NCI-H1092 (cell line): ENCODE results near the gene FBN2.

Experiments used
- DNase-seq: peaks from one replicate; lab custom pipeline; 2025; lab: John Stamatoyannopoulos, UW

FBN2 gene

GRCh38 chr5:128538000-128538249 is at the start of gene FBN2:
Gene FBN2 (minus strand): TSS chr5:128538245. CDS start chr5:128537603, 642 bp downstream.
- no peak for DNase-seq

GRCh38 chr5:128587275-128587674 is 49.2 kb upstream of the FBN2 start:
- no peak for DNase-seq

- no peak for DNase-seq
Measured at GRCh38 chr5:128586848-128587247, 48.8 kb upstream of the FBN2 start.

- DNase-seq, result no peak
Measured at GRCh38 chr5:128579639-128580038, 41.6 kb upstream of the FBN2 start.

DNA sequence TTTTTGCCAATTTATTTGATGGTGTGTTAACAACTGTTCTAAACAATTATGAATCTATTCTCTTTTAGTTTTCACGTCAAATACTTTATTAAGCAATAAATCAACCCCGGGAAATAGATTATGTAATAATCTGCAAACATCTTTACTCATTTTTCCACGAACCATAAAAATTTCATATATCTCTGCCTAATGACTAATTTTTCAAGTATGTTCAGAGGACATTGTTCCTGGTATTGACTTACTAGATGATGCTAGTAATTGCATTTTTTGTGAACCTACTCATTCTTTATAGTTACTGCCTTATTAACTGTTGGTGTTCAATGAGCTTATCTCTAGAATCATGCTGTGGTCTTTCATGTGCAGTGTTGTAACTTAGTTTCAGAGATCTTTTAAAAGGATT is 41.0 kb upstream of the FBN2 start:
- DNase-seq, result no peak

- DNase-seq, result no peak
Measured at GRCh38 chr5:128574041-128574440, 36.0 kb upstream of the FBN2 start.

GRCh38 chr5:128572930-128573319 is 34.9 kb upstream of the FBN2 start:
- no peak for DNase-seq

DNA sequence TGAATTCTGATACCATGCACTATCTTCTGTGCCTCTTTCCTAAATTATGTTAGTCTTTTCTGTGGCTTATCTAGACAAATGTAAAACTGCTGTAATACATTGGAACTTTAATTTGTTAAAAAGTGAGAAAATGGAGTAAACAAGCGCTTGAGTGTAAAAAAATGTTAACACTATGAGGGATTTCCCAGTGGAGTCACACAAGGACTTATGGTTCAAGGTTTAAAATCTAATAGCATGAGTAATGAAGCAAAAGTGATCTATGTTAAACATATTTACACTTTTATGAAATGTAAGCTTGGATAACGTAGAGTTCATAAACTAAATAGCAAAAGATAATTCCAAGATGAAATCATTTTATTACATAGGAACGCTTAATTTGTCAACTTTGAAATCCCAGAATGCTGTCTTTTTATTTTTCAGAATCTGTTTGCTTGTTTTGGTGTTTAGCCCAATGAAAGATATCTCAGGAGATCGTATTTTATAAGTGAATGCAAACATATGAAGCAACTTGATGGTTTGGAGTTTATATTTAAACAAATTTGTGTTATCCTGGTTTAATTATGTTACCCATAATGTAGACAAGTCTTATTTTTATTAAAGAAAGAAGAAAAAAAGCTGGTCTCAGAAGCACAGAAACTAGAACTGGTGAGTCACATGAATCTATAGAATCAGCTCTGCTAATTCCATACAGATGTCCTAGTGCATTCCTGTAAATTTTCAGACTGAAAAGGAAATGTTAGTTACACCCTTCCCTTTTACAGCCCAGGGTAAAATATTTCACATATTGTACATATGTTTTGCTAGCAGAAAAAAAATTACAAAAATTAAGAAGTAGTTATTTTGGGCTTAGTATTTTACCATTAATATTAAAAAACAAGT is 34.2 kb upstream of the FBN2 start:
- no peak for DNase-seq

- no peak for DNase-seq
Measured at GRCh38 chr5:128566178-128566577, 28.1 kb upstream of the FBN2 start.

GRCh38 chr5:128559300-128560297 is 21.6 kb upstream of the FBN2 start:
- DNase-seq, result no peak

GRCh38 chr5:128553747-128554146 is 15.7 kb upstream of the FBN2 start:
- no peak for DNase-seq

GRCh38 chr5:128551476-128551875 is 13.4 kb upstream of the FBN2 start:
- DNase-seq, result no peak

DNA sequence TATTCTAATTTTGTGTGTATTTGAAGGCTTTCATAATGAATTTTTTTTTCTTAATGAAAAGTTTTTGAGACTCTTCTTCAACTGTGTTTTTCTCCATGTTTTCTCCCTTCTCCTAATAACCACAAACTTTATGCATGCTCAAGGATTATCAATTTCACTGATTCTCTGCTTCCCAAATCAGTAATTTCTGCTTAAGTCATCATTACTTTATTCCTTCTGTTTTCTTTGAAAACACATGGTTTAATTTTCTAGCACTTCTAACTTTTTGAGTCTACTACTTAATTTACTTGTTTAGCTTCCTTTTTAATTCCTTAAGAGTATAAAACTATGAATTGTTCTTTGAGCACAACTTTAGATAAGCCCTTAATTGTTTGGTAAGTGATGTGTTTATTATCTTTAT is 11.5 kb upstream of the FBN2 start:
- no peak for DNase-seq

DNA sequence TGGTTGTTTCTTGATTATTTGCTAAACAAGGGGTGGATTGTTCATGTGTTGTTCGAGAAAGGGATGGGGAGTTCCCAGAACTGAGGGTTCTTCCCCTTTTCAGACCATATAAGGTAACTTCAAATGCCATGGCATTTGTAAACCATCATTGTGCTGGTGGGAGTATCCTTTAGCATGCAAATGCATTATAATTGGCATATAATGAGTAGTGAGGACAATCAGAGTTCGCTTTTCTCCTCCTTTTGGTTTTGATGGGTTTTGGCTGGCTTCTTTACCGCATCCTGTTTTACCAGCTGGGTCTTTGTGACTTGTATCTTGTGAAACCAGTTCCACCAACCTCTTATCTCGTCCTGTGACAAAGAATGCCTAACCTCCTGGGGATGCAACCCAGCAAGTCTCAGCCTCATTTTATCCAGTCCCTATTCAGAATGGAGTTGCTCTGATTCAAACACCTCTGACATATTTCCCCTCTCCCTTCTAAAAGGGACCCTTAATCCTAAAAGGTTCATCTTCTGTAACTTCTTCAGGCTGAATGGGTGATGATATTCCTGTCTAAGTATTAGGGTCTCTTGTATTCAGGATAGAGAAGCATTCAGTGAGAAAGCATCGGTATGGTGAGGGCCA is 8.7 kb upstream of the FBN2 start:
- no peak for DNase-seq

DNA sequence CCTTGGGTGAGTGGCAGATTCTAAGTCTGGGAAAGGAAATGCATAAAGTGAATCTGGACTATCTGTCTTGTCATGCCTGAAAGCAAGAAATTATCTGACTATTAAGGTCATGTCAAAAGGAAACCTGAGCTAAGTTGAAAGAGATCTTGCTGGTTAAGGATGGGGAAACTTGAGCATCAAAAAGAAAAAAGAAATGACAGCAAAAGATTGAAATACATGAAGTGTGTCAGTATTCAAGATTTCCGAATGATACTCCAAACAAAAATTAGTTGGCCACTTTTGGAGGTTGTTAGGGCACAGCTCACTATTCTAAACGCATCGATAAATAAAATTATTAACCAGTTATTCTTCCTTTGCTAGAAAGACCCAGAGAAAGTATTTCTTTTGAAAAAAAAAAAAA is 3.3 kb upstream of the FBN2 start:
- no peak for DNase-seq

DNA sequence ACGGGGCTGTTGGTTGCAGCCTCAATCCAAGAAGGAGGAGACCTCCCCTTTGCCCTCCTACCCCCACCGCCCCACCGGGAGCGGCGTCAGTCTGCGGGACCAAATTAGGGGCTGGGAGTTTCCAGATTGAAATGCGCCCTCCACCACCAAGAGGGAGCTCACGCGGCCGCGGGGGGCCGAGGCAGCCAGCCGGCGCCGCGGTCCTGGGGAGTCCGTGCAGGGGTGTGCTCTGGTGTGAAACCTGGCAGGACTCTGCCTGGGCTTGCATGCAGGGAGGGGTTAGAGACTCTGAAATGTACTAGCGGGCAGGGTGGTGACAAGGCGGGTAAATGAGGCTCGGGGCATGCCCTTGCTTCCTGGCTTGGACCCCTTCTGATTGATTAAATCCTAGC is 989 bp upstream of the FBN2 start:
- no peak for DNase-seq

GRCh38 chr5:128538250-128539037 is 399 bp upstream of the FBN2 start:
- no peak for DNase-seq

GRCh38 chr5:128537221-128537999 is 635 bp downstream of the FBN2 start:
- no peak for DNase-seq

- no peak for DNase-seq
Measured at GRCh38 chr5:128536254-128537220, 1.5 kb downstream of the FBN2 start.

DNA sequence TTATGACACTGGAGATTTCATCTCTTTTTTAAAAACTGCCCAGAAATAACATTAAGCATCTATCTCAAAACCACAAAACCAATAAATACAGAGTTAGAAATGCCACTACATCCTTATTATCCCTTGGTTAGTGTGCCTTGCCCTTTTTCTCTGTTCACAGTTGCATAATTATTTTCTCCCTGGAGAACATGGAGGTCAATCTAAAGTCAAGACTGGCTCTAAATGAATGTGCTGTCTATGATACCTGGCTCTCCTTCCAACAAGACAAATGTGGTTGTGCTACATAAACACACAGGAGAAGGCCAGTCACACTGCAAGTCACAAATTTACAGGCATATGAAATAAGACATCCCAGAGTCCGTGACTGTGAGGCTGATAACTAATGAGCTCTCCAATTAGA is 2.8 kb downstream of the FBN2 start:
- DNase-seq, result no peak
